ENCODE measurements around the gene ZNRF3.

ZNRF3 gene

GRCh38 chr22:29069463-29069862, 186.1 kb downstream of the ZNRF3 start:
- no peak for TF ChIP-seq CTCF (IDR thresholded peaks at IDR 0.05; ENCODE audit: low read depth, low read length)

GRCh38 chr22:29070490-29070889, 187.1 kb downstream of the ZNRF3 start:
- no peak for TF ChIP-seq CTCF (IDR thresholded peaks at IDR 0.05; ENCODE audit: low read depth, low read length)
- DNase-seq (ENCODE audit: low read depth in 2 of 2) = no peak
- no peak overlapping the region for H3K4me3 ChIP-seq (replicated peaks in 1 of 2; ENCODE audit: low read depth in 2 of 2, low read length in 2 of 2)

More at GRCh38 chr22:29069463-29069862, 186.1 kb downstream of the ZNRF3 start:
- H3K4me3 ChIP-seq (replicated peaks in 1 of 2; ENCODE audit: low read depth in 2 of 2, low read length in 2 of 2) = no peak overlapping the region
- no peak for DNase-seq (ENCODE audit: low read depth in 2 of 2)

GRCh38 chr22:29071261-29072045, 188.1 kb downstream of the ZNRF3 start:
- H3K4me3 ChIP-seq (replicated peaks in 1 of 2; ENCODE audit: low read depth in 2 of 2, low read length in 2 of 2) = peak overlapping the region in 1 of 2 donors; percentile 34
- DNase-seq (ENCODE audit: low read depth in 2 of 2) = peak in 1 of 2 donors; percentile 38
- no peak for TF ChIP-seq CTCF (IDR thresholded peaks at IDR 0.05; ENCODE audit: low read depth, low read length)

- peak overlapping the region; percentile 48 to 58 for H3K4me3 ChIP-seq (replicated peaks in 1 of 2; ENCODE audit: low read depth in 2 of 2, low read length in 2 of 2)
- peak; percentile 57 to 72 for DNase-seq (ENCODE audit: low read depth in 2 of 2)
- TF ChIP-seq CTCF (IDR thresholded peaks at IDR 0.05; ENCODE audit: low read depth, low read length) = no peak
Measured at GRCh38 chr22:29072193-29072978, 189.0 kb downstream of the ZNRF3 start.

- DNase-seq (ENCODE audit: low read depth in 2 of 2) = no peak
- no peak for TF ChIP-seq CTCF (IDR thresholded peaks at IDR 0.05; ENCODE audit: low read depth, low read length)
- H3K4me3 ChIP-seq (replicated peaks in 1 of 2; ENCODE audit: low read depth in 2 of 2, low read length in 2 of 2) = peak within 1 kb of the TSS; percentile 58 to 73
Measured at GRCh38 chr22:29072979-29073617, 189.7 kb downstream of the ZNRF3 start, which contains the start of gene KREMEN1. TSS of gene KREMEN1 (plus strand) at chr22:29073035. CDS start at chr22:29073131, 96 bp downstream.

GRCh38 chr22:29073618-29074275, 190.4 kb downstream of the ZNRF3 start:
- H3K4me3 ChIP-seq (replicated peaks in 1 of 2; ENCODE audit: low read depth in 2 of 2, low read length in 2 of 2) = peak overlapping the region; percentile 58 to 73
- no peak for TF ChIP-seq CTCF (IDR thresholded peaks at IDR 0.05; ENCODE audit: low read depth, low read length)
- DNase-seq (ENCODE audit: low read depth in 2 of 2) = peak in 1 of 2 donors; percentile 34

Data from cardiac fibroblast (primary cell).